ENCODE measurements around the gene TRABD2B.

- TF ChIP-seq, protein P1, sequence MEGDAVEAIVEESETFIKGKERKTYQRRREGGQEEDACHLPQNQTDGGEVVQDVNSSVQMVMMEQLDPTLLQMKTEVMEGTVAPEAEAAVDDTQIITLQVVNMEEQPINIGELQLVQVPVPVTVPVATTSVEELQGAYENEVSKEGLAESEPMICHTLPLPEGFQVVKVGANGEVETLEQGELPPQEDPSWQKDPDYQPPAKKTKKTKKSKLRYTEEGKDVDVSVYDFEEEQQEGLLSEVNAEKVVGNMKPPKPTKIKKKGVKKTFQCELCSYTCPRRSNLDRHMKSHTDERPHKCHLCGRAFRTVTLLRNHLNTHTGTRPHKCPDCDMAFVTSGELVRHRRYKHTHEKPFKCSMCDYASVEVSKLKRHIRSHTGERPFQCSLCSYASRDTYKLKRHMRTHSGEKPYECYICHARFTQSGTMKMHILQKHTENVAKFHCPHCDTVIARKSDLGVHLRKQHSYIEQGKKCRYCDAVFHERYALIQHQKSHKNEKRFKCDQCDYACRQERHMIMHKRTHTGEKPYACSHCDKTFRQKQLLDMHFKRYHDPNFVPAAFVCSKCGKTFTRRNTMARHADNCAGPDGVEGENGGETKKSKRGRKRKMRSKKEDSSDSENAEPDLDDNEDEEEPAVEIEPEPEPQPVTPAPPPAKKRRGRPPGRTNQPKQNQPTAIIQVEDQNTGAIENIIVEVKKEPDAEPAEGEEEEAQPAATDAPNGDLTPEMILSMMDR (IDR thresholded peaks at IDR 0.05 in 4 of 5, conservative IDR thresholded peaks at IDR 0.05 in 1 of 5): no peak
- no peak for TF ChIP-seq POLR2A (IDR thresholded peaks at IDR 0.05)
These were observed 208.4 kb downstream of the TRABD2B start for GRCh38 chr1:47788761-47789160.
